GM18861 (cell line): ENCODE measurements around the gene ARHGEF6.
A peak's percentile ranks its signal among the peaks of the same experiment; 100 is the strongest.

Experiments used
- ATAC-seq: cut with Tn5 transposase; IDR thresholded peaks from one replicate; pipeline ENCODE4 v1.9.1; 2021; ENCODE audit not compliant: unreplicated experiment

The ARHGEF6 gene

GRCh38 chrX:136652822-136653723, 127.7 kb downstream of the ARHGEF6 start:
- no peak for ATAC-seq

DNA sequence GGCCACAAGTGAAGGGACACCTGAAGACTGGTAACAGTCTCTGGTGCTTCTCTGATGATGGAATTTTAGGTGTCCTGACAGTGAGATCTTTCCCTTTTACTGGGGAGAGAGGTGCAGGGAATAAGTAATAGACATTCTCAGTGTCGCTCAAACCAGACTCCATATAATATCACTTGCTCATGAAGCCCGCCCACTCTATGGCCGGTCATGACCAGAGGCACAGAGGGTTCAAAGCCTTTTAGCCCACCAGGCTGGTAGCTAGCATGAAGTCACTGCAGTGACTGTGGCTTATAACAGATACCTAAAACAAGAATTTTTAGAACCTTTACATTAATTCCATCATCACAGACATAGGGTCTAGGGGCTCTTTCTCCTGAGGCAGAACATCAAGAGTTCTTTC, 129.9 kb downstream of the ARHGEF6 start:
- ATAC-seq, result no peak

DNA sequence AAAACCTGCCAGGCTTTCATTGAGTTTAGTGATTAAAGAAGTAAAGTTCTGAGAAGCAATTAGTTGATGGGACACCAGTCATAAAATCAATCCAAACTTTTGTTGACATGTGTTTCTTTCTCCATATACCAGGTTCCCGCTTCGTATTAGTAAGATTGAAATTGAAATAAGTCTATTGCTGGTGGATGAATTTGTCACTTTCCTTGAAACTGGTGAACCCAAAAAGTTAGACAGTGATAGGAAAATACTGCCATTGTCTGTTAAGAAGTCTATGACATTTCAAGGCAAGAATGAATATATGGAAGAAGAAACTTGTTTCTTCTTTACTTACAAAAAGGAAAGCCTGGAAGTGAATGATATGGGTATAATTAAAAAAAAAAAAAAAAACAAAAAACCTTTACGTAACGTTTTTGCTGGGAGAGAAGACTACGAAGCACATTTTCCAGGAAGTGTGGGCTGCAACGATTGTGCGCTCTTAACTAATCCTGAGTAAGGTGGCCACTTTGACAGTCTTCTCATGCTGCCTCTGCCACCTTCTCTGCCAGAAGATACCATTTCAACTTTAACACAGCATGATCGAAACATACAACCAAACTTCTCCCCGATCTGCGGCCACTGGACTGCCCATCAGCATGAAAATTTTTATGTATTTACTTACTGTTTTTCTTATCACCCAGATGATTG, 132.9 kb downstream of the ARHGEF6 start, which contains the start of gene CD40LG:
Gene CD40LG, plus strand, starts transcription at position 482 of the 684 bp plus-strand sequence. Its CDS starts 91 bp downstream, at position 573.
- no peak for ATAC-seq

GRCh38 chrX:136646602-136647239, 134.0 kb downstream of the ARHGEF6 start:
- ATAC-seq, result no peak

GRCh38 chrX:136643243-136643642, 137.5 kb downstream of the ARHGEF6 start:
- ATAC-seq, result no peak

DNA sequence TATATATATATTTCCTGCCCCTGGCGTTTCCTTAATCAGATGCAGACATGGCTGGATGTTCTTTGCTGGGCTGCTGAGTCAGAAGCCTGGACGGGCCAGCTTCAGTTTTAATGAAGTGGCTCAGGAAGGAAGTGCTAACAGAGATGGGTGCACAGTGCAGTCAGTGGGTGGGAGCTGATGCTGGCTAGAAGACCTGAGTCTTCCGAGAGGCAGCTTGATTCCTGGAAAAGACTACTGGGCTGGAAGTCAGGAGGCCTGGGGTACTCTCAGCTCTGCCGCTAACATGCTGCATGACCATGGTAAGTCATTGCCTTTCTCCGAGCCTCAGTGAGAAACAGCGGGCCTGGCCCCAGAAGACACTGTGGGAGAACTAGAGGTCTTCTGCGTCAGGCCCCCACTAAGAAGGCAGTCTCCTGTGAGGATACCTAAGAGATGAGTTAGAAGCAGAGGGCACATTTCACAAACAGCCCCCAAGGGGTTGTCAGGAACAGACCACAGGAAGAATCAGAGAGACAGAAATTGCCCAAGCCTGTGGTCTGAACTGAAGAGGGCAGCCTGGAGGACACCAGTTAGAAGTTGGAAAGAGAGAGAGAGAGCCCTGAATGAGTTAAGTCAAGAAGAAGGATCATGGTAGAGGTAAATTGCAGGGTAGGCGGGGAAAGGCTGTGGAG, 141.1 kb downstream of the ARHGEF6 start:
- ATAC-seq, result no peak

DNA sequence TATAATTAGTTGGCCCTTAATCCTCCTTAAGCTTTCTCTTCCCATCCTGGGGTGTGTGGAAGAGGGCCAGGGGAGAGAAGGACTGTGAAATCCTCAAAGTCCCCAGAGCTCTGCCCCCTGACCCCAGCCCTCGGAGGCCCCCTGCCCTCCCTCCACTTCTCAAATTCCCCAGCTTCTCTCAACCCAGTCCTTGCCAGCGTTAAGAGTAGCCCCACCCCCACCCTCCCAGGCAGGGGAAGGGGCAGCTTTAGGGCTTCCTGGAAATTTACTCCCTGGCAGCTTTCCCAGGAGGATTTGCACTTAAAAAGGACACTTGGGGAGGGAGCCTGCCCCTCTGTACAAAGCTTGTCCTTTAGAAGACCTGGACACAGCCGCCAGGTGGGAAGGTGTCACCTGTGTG, 144.6 kb downstream of the ARHGEF6 start:
- no peak for ATAC-seq

- ATAC-seq, result peak; percentile 80
These were observed 145.5 kb downstream of the ARHGEF6 start for GRCh38 chrX:136635235-136635634.

GRCh38 chrX:136630881-136631280, 149.9 kb downstream of the ARHGEF6 start:
- ATAC-seq, result no peak

GRCh38 chrX:136629084-136629750, 151.5 kb downstream of the ARHGEF6 start:
- no peak for ATAC-seq

DNA sequence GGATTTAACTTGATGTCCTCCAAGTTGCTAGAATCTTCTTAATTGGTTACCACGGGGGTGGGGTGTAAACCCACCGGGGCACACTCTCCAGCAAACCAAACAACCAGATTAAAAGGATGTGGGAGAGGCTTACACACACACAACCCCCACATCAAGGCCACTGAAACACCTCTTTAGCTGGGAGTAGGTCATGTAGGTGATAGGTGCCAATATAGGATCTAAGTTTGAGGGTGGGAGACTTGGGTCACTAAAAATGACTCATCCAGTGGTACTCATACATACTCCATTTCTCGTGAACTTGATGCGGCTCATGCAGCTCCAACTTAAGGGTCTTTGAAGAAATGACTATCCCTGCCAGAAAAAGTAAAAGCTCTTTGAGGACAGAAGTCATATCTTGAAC, 153.3 kb downstream of the ARHGEF6 start:
- ATAC-seq, result no peak

GRCh38 chrX:136626891-136627290, 153.8 kb downstream of the ARHGEF6 start:
- ATAC-seq, result no peak

DNA sequence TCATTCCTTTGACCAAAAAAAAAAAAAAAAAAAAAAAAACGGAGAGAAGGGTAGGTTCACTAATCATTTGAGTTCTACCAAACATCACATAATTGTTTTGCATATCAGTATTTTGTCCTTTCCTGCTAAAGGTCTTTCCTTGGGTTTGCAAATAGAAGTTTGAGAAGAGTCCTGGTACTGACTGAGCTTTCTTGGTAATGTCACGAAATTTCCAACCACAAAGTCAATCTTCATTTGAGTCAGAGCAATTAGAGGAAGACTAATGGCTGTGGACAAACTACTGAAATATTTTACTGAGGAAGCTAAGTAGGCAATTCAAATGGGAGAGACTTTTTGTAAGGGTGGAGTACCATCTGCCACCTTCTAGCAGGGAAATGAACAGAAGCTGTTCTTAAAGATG, 154.5 kb downstream of the ARHGEF6 start:
- peak; percentile 56 for ATAC-seq

- ATAC-seq, result no peak
These were observed 155.5 kb downstream of the ARHGEF6 start for GRCh38 chrX:136625246-136625645.

DNA sequence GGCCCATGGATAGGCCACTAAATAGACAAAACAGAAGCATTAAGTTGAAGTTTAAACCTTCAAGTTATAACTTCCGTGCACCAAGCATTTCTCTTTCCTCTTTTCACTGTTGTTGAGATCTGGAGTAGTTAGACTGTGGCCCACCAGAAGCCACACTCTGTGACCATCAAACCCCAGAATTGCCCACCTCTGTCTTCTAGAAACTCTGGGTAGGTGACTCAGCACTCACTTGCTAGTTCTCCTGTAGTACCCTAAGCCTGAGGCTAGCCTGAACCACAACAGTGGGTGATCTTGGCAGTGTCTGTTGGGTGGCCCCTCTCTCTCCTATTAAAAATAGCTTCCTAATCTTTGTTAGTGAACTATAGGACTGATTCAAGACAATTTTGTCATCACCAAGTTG, 157.3 kb downstream of the ARHGEF6 start:
- ATAC-seq, result no peak

DNA sequence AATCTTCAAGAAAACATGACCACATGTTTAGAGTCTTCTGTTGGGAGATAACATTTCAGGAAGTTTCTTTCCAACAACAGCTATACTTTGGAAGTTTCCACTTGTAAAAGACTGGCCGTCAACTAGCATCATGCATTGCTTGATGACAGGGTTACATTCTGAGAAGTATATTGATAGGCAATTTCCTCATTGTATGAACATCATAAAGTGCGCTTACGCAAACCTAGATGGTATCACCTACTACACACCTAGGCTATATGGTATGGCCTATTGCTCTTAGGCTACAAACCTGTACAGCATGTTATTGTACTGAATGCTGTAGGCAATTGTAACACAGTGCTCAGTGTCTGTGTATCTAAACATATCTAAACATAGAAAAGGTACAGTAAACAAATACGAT, 158.2 kb downstream of the ARHGEF6 start:
- ATAC-seq, result no peak

GRCh38 chrX:136620780-136621179, 160.0 kb downstream of the ARHGEF6 start:
- no peak for ATAC-seq

- no peak for ATAC-seq
These were observed 160.7 kb downstream of the ARHGEF6 start for GRCh38 chrX:136619899-136620505.

DNA sequence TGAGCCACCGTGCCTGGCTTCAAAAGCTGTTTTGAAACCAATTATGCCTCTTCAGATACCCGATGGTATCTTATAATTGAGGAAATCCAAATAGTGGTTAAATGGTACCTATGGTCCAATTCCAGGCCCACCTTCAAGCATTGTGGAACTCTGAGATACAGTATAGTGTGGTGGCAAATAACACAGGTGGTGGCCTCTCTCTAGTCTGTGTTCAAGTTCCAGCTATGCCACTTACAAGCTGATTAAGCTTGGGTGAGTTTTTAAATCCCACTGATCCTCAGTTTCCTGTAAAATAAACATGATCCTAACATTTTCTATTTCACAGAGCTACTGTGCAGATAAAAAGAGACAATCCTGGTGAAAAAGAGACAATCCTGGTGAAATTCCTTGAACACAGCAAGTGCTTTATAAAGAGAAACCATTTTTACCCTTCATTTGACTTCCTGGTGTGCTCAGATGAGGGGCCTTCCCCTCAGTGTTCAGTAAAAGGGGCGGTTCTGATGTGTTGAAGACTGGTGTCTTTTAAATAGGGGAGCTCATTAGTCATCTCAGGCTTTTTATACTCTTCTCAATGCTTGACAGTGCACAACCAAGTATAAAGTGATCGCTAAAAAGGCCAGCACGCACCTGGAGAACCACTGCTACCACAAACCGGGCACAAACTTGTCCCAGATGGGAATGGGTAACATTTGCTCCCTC, 163.6 kb downstream of the ARHGEF6 start:
- ATAC-seq, result peak; percentile 90
